NOMO-1 treated with DMSO at 0.1 percent for 48 hours (cell line): ENCODE data around the gene DRG1.
"Not testable (repeated sequence)": the region's sequence is repeated elsewhere in the genome, so short reads cannot be mapped to it uniquely, and the experiment has no call there.

Experiments used
- DNase-seq: peaks from one replicate; lab custom pipeline; 2025; ENCODE audit not compliant: unreplicated experiment; lab: John Stamatoyannopoulos, UW

The DRG1 gene

GRCh38 chr22:31399211-31400022, at the start of gene DRG1:
DRG1 (plus strand) TSS chr22:31399604; CDS start chr22:31399684, 80 bp downstream.
- peak; percentile 90 for DNase-seq

- no peak for DNase-seq
Observed at GRCh38 chr22:31349960-31350359, 49.4 kb upstream of the DRG1 start.

DNA sequence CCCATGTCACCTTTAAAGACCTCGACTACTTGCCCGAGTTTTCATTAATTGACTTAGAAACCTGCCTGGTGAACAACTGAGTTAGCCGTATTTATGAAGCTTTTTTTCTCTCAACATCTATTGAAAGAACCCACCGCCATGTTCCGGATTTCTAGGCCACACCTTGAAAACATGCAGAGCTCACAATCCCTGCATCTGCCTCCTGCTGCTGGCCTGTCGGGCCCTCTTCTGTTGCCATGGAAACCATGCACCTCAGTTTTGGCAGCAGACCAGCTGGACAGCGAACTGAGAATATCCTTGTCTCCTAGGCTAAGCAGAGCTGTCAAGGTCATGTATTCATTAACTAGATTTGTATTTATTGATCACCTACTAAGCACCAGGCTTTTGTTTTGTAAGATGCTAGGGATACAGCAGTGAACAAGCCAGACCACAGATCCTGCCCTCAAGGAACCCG, 49.0 kb upstream of the DRG1 start:
- DNase-seq, result no peak

DNA sequence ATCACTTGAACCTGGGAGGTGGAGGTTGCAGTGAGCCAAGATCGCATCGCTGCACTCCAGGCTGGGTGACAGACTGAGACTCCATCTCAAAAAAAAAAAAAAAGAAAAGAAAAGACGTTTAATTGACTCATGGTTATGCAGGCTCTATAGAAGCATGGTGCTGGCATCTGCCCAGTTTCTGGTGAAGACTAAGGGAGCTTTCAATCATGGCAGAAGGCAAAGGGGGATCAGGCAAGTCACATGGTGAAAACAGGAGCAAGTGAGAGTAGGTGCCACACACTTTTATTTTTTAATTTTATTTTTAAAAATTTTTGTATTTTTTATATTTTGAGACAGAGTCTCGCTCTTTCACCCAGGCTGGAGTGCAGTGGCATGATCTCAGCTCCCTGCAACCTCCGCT, 44.9 kb upstream of the DRG1 start:
- no peak for DNase-seq

DNA sequence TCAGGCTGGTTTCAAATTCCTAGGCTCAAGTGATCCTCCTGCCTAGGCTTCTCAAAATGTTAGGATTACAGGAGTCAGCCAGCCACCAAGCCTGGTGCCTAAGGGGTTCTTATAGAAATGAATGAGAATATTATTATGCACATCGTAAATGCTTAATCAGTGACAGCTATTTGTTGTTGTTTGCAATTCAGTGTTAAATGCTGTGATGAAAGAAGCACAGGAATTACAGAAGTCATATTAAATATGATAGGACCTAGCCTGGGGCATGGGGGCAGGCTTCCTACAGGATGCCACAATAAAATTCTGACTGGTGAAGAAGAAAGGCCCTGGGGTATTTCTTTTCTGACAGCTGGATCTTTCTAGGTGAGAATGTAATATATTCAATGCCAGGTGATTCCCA, 39.4 kb upstream of the DRG1 start:
- DNase-seq, result no peak

- no peak for DNase-seq
Observed at GRCh38 chr22:31361743-31362142, 37.7 kb upstream of the DRG1 start.

GRCh38 chr22:31363885-31364465, 35.4 kb upstream of the DRG1 start:
- DNase-seq, result no peak

- DNase-seq, result no peak
Observed at GRCh38 chr22:31367426-31367825, 32.0 kb upstream of the DRG1 start.

- no peak for DNase-seq
Observed at GRCh38 chr22:31377612-31378011, 21.8 kb upstream of the DRG1 start.

DNA sequence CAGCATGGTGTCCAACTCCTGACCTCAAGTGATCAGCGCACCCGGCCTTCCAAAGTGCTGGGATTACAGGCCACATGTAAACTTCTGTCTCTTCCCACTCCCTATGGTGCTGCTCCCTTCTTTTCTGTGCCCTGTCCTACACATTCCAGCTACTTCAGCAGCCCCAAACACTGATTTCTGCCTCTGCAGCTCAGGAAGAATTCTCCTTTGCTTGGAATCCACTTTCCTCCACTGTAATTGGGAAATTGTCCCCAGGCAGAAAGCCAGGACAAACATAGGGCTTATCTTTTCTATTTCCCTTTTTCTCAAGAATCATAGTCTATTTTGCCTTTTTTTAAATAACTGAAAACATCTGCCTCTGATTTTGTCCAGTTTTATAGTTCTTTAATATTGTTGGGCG, 21.3 kb upstream of the DRG1 start:
- DNase-seq, result no peak

DNA sequence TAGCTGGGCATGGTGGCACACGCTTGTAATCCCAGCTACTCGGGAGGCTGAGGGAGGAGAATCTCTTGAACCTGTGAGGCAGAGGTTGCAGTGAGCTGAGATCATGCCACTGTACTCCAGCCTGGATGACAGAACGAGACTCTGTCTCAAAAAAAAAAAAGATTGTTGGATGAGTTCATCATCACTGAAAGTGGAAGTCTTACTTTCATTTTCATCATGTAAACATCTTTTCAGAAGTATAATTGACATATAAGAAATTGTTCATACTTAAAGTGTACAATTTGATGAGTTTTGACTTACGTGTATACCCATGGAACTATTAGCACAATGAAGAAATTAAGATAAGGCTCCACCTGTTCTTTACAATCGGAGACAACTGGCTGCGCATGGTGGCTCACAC, 20.8 kb upstream of the DRG1 start:
- DNase-seq, result not testable (repeated sequence)

DNA sequence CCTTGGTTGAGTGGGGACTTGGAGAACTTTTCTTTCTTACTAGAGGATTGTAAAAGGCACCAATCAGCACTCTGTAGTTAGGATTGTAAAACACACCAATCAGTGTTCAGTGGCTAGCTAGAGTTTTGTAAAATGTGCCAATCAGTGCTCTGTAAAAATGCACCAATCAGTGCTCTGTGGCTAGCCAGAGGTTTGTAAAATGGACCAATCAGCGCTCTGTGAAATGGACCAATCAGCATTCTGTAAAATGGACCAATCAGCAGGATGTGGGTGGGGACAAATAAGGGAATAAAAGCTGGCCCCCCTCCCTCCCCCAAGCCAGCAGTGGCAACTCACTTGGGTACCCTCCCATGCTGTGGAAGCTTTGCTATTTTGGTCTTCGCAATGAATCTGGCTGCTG, 5.5 kb upstream of the DRG1 start:
- DNase-seq, result no peak

- no peak for DNase-seq
Observed at GRCh38 chr22:31394326-31394725, 5.1 kb upstream of the DRG1 start.

DNA sequence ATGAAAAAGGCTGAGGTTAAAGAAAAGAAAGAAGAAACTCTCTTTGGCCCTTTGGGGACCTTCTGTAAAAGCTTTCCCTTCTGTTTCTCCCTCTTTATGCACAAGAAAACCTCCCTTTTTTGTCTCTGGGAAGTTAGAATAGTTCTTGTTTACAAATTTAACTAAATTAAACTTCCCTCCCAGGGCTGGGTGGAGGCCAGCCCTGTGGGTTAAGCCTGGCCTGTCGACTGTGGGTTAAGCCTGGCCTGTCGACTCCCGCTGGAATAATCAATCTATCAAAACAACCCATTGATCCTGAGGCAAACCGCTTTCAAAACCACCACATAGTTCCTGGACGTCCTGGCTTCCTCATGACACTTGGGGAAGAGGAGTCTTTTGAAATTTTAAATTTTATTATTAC, 1.2 kb upstream of the DRG1 start:
- DNase-seq, result no peak

DNA sequence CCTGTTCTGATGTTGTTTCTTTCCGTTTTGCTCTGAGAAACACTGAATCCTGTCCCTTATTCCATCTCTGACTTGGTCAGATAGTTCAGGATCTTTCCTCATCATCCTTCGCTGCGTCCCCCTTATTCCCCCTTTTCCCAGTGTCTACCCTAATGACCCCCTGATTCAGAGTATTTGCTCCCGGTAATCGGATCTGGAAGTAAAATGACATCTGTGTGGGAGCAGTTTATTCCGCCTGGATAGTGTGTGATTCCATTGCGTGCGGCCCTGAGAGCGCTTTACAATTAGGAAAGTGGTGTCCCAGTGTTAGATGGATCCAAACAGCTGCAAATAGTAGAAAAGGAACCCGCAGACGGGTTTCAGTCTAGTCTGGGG, 606 bp downstream of the DRG1 start:
- DNase-seq, result no peak

- DNase-seq, result not testable (repeated sequence)
Observed at GRCh38 chr22:31402350-31402749, 2.9 kb downstream of the DRG1 start.

- DNase-seq, result no peak
Observed at GRCh38 chr22:31425331-31426050, 26.1 kb downstream of the DRG1 start.

DNA sequence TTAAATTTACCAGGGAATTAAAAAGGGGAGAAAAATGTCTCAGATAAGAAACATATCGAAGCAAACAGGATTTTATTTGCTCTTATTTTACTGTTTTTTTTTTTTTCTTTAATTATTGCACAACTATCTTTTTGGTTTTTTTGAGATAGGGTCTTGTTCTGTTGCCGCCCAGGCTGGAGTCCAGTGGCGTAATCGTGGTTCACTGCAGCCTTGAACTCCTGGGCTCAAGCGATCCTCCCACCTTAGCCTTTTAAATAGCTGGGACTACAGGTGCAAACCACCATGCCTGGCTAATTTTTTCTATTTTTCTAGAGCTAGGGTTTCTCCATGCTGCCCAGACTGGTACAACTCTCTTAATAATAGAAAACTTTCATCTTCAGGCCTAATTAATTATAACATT, 32.5 kb downstream of the DRG1 start:
- DNase-seq, result no peak

DNA sequence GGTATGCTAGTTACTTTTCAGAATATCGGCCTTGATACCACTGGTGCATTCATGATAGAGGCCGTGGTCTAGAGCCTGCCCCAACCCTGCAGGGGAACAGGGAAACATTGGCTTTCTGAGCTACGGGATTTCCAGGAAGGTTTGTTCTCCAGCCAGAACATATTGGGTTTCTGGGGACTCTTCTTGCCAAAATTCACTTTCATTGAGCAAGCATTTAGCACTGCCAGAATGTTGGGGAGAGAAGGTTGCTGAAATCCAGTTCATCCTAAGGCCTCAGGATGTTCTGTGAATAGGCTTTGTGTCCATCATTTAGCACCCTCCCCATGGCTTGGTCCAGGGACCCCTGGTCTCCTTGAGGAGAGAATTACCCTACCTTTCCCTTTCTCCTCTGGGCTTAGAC, 36.7 kb downstream of the DRG1 start:
- no peak for DNase-seq

DNA sequence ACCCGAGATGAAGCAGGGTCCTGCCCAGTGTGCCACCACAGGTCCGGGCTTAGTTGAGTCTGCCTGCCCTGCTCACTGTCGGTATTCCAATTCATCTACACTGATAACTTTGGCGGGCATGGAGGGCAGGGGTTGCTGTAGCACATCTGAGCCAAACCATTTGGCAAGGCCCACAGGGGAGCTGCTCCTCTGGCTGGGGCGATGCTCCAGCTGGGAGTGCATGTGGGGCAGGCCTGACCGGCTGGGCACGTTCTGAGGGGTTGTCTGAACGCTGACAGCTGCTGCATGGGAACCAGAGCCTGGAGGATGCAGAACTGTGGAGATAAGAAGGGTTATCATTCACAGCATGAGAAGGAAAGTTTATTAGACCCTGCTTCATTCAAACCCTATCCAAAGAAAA, 40.4 kb downstream of the DRG1 start:
- DNase-seq, result no peak

- DNase-seq, result no peak
Observed at GRCh38 chr22:31440681-31441080, 41.3 kb downstream of the DRG1 start.

GRCh38 chr22:31441652-31442051, 42.2 kb downstream of the DRG1 start:
- DNase-seq, result no peak
